ENCODE measurements around the gene GARRE1.
A peak's percentile ranks its signal among the peaks of the same experiment; 100 is the strongest.

GARRE1 gene

DNA sequence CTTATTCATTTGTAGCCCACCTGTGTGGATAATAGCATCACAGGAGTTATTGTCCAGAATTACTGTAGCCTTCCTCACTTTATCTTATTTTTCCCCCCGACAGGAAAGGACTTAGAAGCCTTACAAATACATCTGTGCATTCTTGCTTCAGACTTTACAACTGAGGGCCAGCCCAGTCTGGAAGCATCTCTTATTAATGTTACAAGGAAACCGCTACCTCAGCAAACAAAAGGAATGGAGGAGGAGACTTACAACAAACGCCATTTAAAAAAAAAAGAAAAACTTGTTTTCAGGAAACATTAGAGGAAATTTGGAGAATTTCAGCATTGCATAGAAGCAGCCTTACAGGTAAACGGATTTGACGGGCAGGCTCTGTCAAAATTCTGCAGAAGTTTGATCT lies 45.2 kb downstream of the GARRE1 start:
- peak; percentile 34 for DNase-seq

DNA sequence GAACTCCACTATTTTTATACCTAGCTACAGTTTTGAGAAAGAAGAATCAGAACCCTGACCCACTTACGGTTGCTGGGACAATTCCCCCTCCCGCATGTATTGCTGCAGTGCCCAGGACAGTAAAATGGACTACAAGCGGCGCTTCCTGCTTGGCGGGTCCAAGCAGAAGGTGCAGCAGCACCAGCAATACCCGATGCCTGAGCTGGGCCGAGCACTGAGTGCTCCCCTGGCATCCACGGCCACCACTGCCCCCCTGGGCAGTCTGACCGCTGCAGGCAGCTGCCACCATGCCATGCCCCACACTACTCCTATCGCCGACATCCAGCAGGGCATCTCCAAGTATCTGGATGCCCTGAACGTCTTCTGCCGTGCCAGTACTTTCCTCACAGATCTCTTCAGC lies 46.0 kb downstream of the GARRE1 start:
- no peak for DNase-seq

DNA sequence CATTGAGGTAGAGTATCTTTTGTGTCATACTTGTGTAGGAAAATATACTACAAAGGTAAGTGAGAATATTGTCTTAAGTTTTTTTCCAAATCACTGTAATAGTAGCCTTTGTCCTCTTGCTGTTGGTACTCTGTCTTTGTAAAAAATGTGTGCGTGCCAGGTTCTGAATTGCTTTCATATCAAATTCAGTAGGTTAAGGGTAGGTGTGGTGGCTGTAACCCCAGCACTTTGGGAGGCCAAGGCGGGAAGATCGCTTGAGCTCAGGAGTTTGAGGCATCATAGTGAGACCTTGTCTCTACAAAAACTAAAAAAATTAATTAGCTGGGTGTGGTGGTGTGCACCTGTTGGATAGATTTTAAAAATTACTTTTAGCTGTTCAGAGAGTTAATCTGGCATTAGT lies 46.6 kb downstream of the GARRE1 start:
- no peak for DNase-seq
